Measurements from ENCODE around the gene AKAP13.
"Not testable (repeated sequence)": the region's sequence is repeated elsewhere in the genome, so short reads cannot be mapped to it uniquely, and the experiment has no call there.

AKAP13 gene

GRCh38 chr15:85651548-85651947, 271.1 kb downstream of the AKAP13 start:
- DNase-seq (ENCODE audit: low spot score), result no peak
- no peak for TF ChIP-seq CTCF (IDR thresholded peaks at IDR 0.05; ENCODE audit: extremely low read depth, missing control alignments)

- TF ChIP-seq CTCF (IDR thresholded peaks at IDR 0.05; ENCODE audit: extremely low read depth, missing control alignments), result no peak
- DNase-seq (ENCODE audit: low spot score), result no peak
Observed at GRCh38 chr15:85652457-85652856, 272.1 kb downstream of the AKAP13 start.

GRCh38 chr15:85657132-85657531, 276.7 kb downstream of the AKAP13 start:
- TF ChIP-seq CTCF (IDR thresholded peaks at IDR 0.05; ENCODE audit: extremely low read depth, missing control alignments), result no peak
- DNase-seq (ENCODE audit: low spot score), result no peak

- DNase-seq (ENCODE audit: low spot score), result no peak
- TF ChIP-seq CTCF (IDR thresholded peaks at IDR 0.05; ENCODE audit: extremely low read depth, missing control alignments), result no peak
Observed at GRCh38 chr15:85658816-85659215, 278.4 kb downstream of the AKAP13 start.

- no peak for DNase-seq (ENCODE audit: low spot score)
- no peak for TF ChIP-seq CTCF (IDR thresholded peaks at IDR 0.05; ENCODE audit: extremely low read depth, missing control alignments)
Observed at GRCh38 chr15:85661859-85662258, 281.5 kb downstream of the AKAP13 start.

GRCh38 chr15:85665677-85666076, 285.3 kb downstream of the AKAP13 start:
- DNase-seq (ENCODE audit: low spot score), result not testable (repeated sequence)

GRCh38 chr15:85667491-85668424, 287.4 kb downstream of the AKAP13 start:
- peak; percentile 65 for DNase-seq (ENCODE audit: low spot score)
- TF ChIP-seq CTCF (IDR thresholded peaks at IDR 0.05; ENCODE audit: extremely low read depth, missing control alignments), result no peak

GRCh38 chr15:85671156-85671555, 290.8 kb downstream of the AKAP13 start:
- TF ChIP-seq CTCF (IDR thresholded peaks at IDR 0.05; ENCODE audit: extremely low read depth, missing control alignments), result no peak
- no peak for DNase-seq (ENCODE audit: low spot score)
